Coronary artery (tissue), 2 donors: ENCODE data around the gene PCDH12.

Experiments
- DNase-seq: peaks from one replicate; pipeline ENCODE4 v3.0.0-alpha.2; 2017; ENCODE audit warnings: low spot score
- H3K27ac ChIP-seq, 2 donors: fragments of 200-600 bp; sonication (generic); one replicate each; pipeline ENCODE4 v1.5.1; 2016 to 2019
- H3K4me3 ChIP-seq: fragments of 200-600 bp; sonication (generic); 2 replicates; pipeline ENCODE4 v1.5.1; 2016; ENCODE audit warnings: mild to moderate bottlenecking, moderate library complexity
- CTCF ChIP-seq: fragments of 200-600 bp; sonication (generic); IDR thresholded peaks from one replicate; pipeline ENCODE4 v1.5.1; 2019; ENCODE audit warnings: antibody characterized with exemption

Gene PCDH12

GRCh38 chr5:141941307-141941706 is 16.7 kb downstream of the PCDH12 start:
- H3K4me3 ChIP-seq, result no peak overlapping the region
- no peak for DNase-seq
- peak overlapping the region; percentile 43 to 82 for H3K27ac ChIP-seq
- TF ChIP-seq CTCF, result no peak

- Histone ChIP-seq H3K4me3 (no peak overlapping the region), H3K27ac (peak overlapping the region; percentile 43 to 82)
- DNase-seq, result no peak
- no peak for TF ChIP-seq CTCF
Observed at GRCh38 chr5:141940695-141941271, 17.2 kb downstream of the PCDH12 start.

- H3K27ac ChIP-seq, result peak overlapping the region in 1 of 2 donors; percentile 72
- no peak for TF ChIP-seq CTCF
- no peak for DNase-seq
- no peak overlapping the region for H3K4me3 ChIP-seq
Observed at GRCh38 chr5:141935538-141935937, 22.5 kb downstream of the PCDH12 start.

- peak overlapping the region; percentile 66 to 72 for H3K27ac ChIP-seq
- TF ChIP-seq CTCF, result no peak
- no peak for DNase-seq
Observed at GRCh38 chr5:141934099-141934844, 23.7 kb downstream of the PCDH12 start.

GRCh38 chr5:141933151-141933550 is 24.9 kb downstream of the PCDH12 start:
- Histone ChIP-seq H3K27ac (no peak overlapping the region), H3K4me3 (no peak overlapping the region)
- no peak for TF ChIP-seq CTCF
- no peak for DNase-seq

More at GRCh38 chr5:141934099-141934844, 23.7 kb downstream of the PCDH12 start:
- H3K4me3 ChIP-seq, result no peak overlapping the region

- H3K4me3 ChIP-seq, result no peak overlapping the region
- TF ChIP-seq CTCF, result no peak
- no peak for DNase-seq
- H3K27ac ChIP-seq, result no peak overlapping the region
Observed at GRCh38 chr5:141931694-141932093, 26.3 kb downstream of the PCDH12 start.
